Panc1 (cell line): ENCODE data around the gene OR1K1. TPM values are rescaled to one million over a fixed set of nuclear protein-coding genes. Genes with fewer than 3 reads are reported as not detected.

ENCODE experiments used
- ATAC-seq: fragments of 200-7000 bp; cut with Tn5 transposase; 2 replicates; pipeline ENCODE4 v1.9.1; 2020; ENCODE audit warnings: mild to moderate bottlenecking, moderate library complexity
- BruUV-seq: library from RNA; stranded (reverse); fragments of 400-500 nt; replicated peaks from 2 replicates; lab custom pipeline; 2021; lab: Mats Ljungman, UMichigan
- CTCF ChIA-PET: fragments of 300-600 bp; sonication (Branson Sonifier 250); formaldehyde crosslinking; loops from one replicate; lab custom pipeline; 2022; ENCODE audit warnings: antibody characterized with exemption; lab: Charles Lee
- POLR2A ChIA-PET: fragments of 300-600 bp; sonication (Branson Sonifier 250); formaldehyde crosslinking; loops from one replicate; lab custom pipeline; 2022; ENCODE audit warnings: antibody characterized with exemption; lab: Charles Lee
- DNase-seq: peaks from one replicate; pipeline ENCODE4 v3.0.0-alpha.2; 2010; ENCODE audit warnings: low read depth, low spot score
- H3K27ac ChIP-seq: 2 replicates; pipeline ENCODE4 v1.5.1; 2011; ENCODE audit warnings: mild to moderate bottlenecking, low read length, inconsistent platforms
- H3K27me3 ChIP-seq: fragments of 200-500 bp; sonication (Bioruptor generic); 2 replicates; pipeline ENCODE4 v1.6.0; 2014; ENCODE audit warnings: low read length, inconsistent platforms; ENCODE audit not compliant: control insufficient read depth, insufficient read depth
- H3K36me3 ChIP-seq: fragments of 200-500 bp; sonication (Bioruptor generic); 2 replicates; pipeline ENCODE4 v1.5.1; 2014; ENCODE audit warnings: inconsistent platforms, mild to moderate bottlenecking, low read length, moderate library complexity; ENCODE audit not compliant: control insufficient read depth, insufficient read depth
- H3K4me1 ChIP-seq: 2 replicates; pipeline ENCODE4 v1.5.1; 2011; ENCODE audit warnings: inconsistent platforms, mild to moderate bottlenecking, low read length, moderate library complexity; ENCODE audit not compliant: control insufficient read depth, insufficient read depth
- H3K4me3 ChIP-seq, 2 experiments: 2 replicates each; pipeline ENCODE4 v1.5.1; 2011 to 2012; ENCODE audit warnings: low read depth in 2 of 2, low read length in 2 of 2, mild to moderate bottlenecking in 2 of 2, inconsistent platforms in 1 of 2, moderate library complexity in 1 of 2
- H3K9me3 ChIP-seq: fragments of 200-500 bp; sonication (Bioruptor generic); 2 replicates; pipeline ENCODE4 v1.5.1; 2014; ENCODE audit warnings: low read depth, mild to moderate bottlenecking, inconsistent platforms, low read length, moderate library complexity; ENCODE audit not compliant: control insufficient read depth, insufficient read depth
- CTCF ChIP-seq: fragments of 450-650 bp; IDR thresholded peaks from 2 replicates; pipeline ENCODE4 v1.5.1; 2017; ENCODE audit warnings: mild to moderate bottlenecking
- POLR2AphosphoS5 ChIP-seq: IDR thresholded peaks from 2 replicates; pipeline ENCODE4 v1.6.1; 2012; ENCODE audit warnings: mild to moderate bottlenecking, low read depth, low read length, moderate library complexity
- REST ChIP-seq, 2 experiments: IDR thresholded peaks; 2 replicates each; pipeline ENCODE4 v1.6.1; 2011 to 2012; ENCODE audit warnings: low read depth in 2 of 2, control low read depth in 1 of 2, low read length in 1 of 2, mild to moderate bottlenecking in 1 of 2, moderate library complexity in 1 of 2; ENCODE audit not compliant: insufficient read depth in 1 of 2
- SIN3A ChIP-seq: IDR thresholded peaks from 2 replicates; pipeline ENCODE4 v1.6.1; 2012; ENCODE audit warnings: low read depth, mild to moderate bottlenecking, low read length, moderate library complexity, borderline replicate concordance; ENCODE audit not compliant: insufficient read depth
- TCF7L2 ChIP-seq: IDR thresholded peaks from 2 replicates; pipeline ENCODE4 v1.6.1; 2011; ENCODE audit warnings: mild to moderate bottlenecking, low read depth, low read length, inconsistent platforms
- in situ Hi-C: cut with HindIII; loops from 2 replicates; pipeline ENCODE4 v1.10.0; 2016; ENCODE audit warnings: low sequenced_read_pairs, low pct_unique_long_range_greater_than_20kb
- intact Hi-C: fragments of 100-400 bp; cut with micrococcal nuclease; formaldehyde crosslinking; loops from one replicate; pipeline ENCODE4 v1.10.0; 2022; ENCODE audit not compliant: unreplicated experiment
- total RNA-seq: library from RNA; stranded (reverse); gene quantifications from one replicate; pipeline ENCODE4 v1.2.1, GENCODE V29; 2021; ENCODE audit not compliant: unreplicated experiment

OR1K1 gene
- total RNA-seq, 1 experiment from 2014 or later = not detected

GRCh38 chr9:122777935-122778627 is 21.8 kb upstream of the OR1K1 start:
- in situ Hi-C loops = no loop called here
- H3K27me3 ChIP-seq = no peaks in the 10 kb centered on the region
- DNase-seq (no peak), ATAC-seq (no peak)
- intact Hi-C loops = no loop called here
- ChIA-PET POLR2A (no interaction called here), CTCF (no interaction called here)
- TF ChIP-seq POLR2AphosphoS5 = no peak
- no peak overlapping the region for H3K4me3 ChIP-seq
- no TSS peak for BruUV-seq
- no peak overlapping the region for H3K27ac ChIP-seq
- no peaks in the 10 kb centered on the region for H3K9me3 ChIP-seq
- H3K36me3 ChIP-seq = no peaks in the 10 kb centered on the region
- no peaks in the 10 kb centered on the region for H3K4me1 ChIP-seq

GRCh38 chr9:122779181-122779580 is 20.7 kb upstream of the OR1K1 start:
- DNase-seq = no peak
- POLR2A ChIA-PET = no interaction called here
- CTCF ChIA-PET = no interaction called here

More at GRCh38 chr9:122779181-122779580, 20.7 kb upstream of the OR1K1 start:
- no peak overlapping the region for H3K4me3 ChIP-seq
- intact Hi-C loops = no loop called here
- H3K27ac ChIP-seq = no peak overlapping the region
- ATAC-seq = no peak
- in situ Hi-C loops = no loop called here
- TF ChIP-seq POLR2AphosphoS5 (no peak), TCF7L2 (no peak), REST (IDR thresholded peaks at IDR 0.05; ENCODE audit: insufficient read depth in 1 of 2, low read depth in 2 of 2, low read length in 1 of 2) (no peak), CTCF (no peak), SIN3A (no peak)
- no TSS peak for BruUV-seq
- no peaks in the 10 kb centered on the region for H3K9me3 ChIP-seq
- H3K4me1 ChIP-seq = no peaks in the 10 kb centered on the region
- H3K27me3 ChIP-seq = no peaks in the 10 kb centered on the region
- H3K36me3 ChIP-seq = no peaks in the 10 kb centered on the region
